HepG2 (cell line): ENCODE measurements around the gene ACP2. TPM values are rescaled to one million over a fixed set of nuclear protein-coding genes. Genes with fewer than 3 reads are reported as not detected.
A peak's percentile ranks its signal among the peaks of the same experiment; 100 is the strongest.

Experiments
- ARNT2 ChIP-seq: sonication (generic); formaldehyde crosslinking; IDR thresholded peaks from 2 replicates; pipeline ENCODE4 v1.8.0; 2022; ENCODE audit warnings: mild to moderate bottlenecking, low read depth, missing genetic modification reagents, moderate library complexity
- CSRNP2 ChIP-seq: sonication (generic); formaldehyde crosslinking; conservative IDR thresholded peaks from 2 replicates; pipeline ENCODE4 v1.8.0; 2022; ENCODE audit warnings: low read depth, missing genetic modification reagents
- DNMT1 ChIP-seq: sonication (generic); formaldehyde crosslinking; IDR thresholded peaks from 2 replicates; pipeline ENCODE4 v1.5.1; 2020; ENCODE audit warnings: mild to moderate bottlenecking, missing genetic modification reagents
- PRDM10 ChIP-seq: sonication (generic); formaldehyde crosslinking; IDR thresholded peaks from 2 replicates; pipeline ENCODE4 v1.4.0; 2020; ENCODE audit warnings: low read depth, missing genetic modification reagents
- SNAI1 ChIP-seq: sonication (generic); formaldehyde crosslinking; IDR thresholded peaks from 2 replicates; pipeline ENCODE4 v1.5.0; 2020; ENCODE audit warnings: mild to moderate bottlenecking, missing genetic modification reagents, borderline replicate concordance
- SP5 ChIP-seq: IDR thresholded peaks from 2 replicates; pipeline ENCODE4 v1.6.1; 2016; ENCODE audit warnings: low read depth, borderline replicate concordance
- STAG1 ChIP-seq: sonication (generic); formaldehyde crosslinking; IDR thresholded peaks from 2 replicates; pipeline ENCODE4 v1.4.0; 2020; ENCODE audit warnings: missing genetic modification reagents
- TOE1 ChIP-seq: sonication (generic); formaldehyde crosslinking; IDR thresholded peaks from 2 replicates; pipeline ENCODE4 v1.4.0; 2020; ENCODE audit warnings: mild to moderate bottlenecking, missing genetic modification reagents
- ZBTB34 ChIP-seq: sonication (generic); formaldehyde crosslinking; IDR thresholded peaks from 2 replicates; pipeline ENCODE4 v1.8.0; 2022; ENCODE audit warnings: mild to moderate bottlenecking, missing genetic modification reagents
- ZFP37 ChIP-seq: sonication (generic); formaldehyde crosslinking; IDR thresholded peaks from 2 replicates; pipeline ENCODE4 v1.4.0; 2020; ENCODE audit warnings: missing genetic modification reagents, borderline replicate concordance
- ZNF501 ChIP-seq: sonication (generic); formaldehyde crosslinking; IDR thresholded peaks from 2 replicates; pipeline ENCODE4 v1.5.1; 2020; ENCODE audit warnings: mild to moderate bottlenecking, moderate library complexity, missing genetic modification reagents
- ZNF780A ChIP-seq: sonication (generic); formaldehyde crosslinking; IDR thresholded peaks from 2 replicates; pipeline ENCODE4 v1.8.0; 2022; ENCODE audit warnings: mild to moderate bottlenecking, missing genetic modification reagents, moderate library complexity
- ZSCAN25 ChIP-seq: sonication (generic); formaldehyde crosslinking; IDR thresholded peaks from 2 replicates; pipeline ENCODE4 v1.8.0; 2022; ENCODE audit warnings: mild to moderate bottlenecking, missing genetic modification reagents
- polyA plus RNA-seq, 8 experiments: library from polyadenylated mRNA; depleted of rRNA in 3 of 8; stranded (reverse) in 7 of 8; unstranded in 1 of 8; fragments of >200 nt; fragmentation: Illumina TruSeq in 4 of 8; extraction: Trizol in 4 of 8; gene quantifications; 2 replicates each; pipeline versions ENCODE4 v1.2.1 to v1.2.3, GENCODE V29; 2011 to 2016; ENCODE audit warnings: low read depth in 4 of 8, missing spikeins in 1 of 8, mixed read lengths in 1 of 8; ENCODE audit not compliant: insufficient read depth in 1 of 8
- total RNA-seq, 5 experiments: library from RNA; depleted of rRNA; stranded (reverse); fragments of >200 nt; fragmentation: Illumina TruSeq; extraction: Trizol; gene quantifications; 2 replicates each; pipeline ENCODE4 v1.2.3, GENCODE V29; 2016; ENCODE audit warnings: low read depth in 1 of 5
- TF ChIP-seq, protein P1 (sequence below): sonication (generic); formaldehyde crosslinking; IDR thresholded peaks from 2 replicates; pipeline ENCODE4 v1.4.0; 2020; ENCODE audit warnings: low read depth, mild to moderate bottlenecking, missing genetic modification reagents
- TF ChIP-seq, protein P2 (sequence below): sonication (generic); formaldehyde crosslinking; IDR thresholded peaks from 2 replicates; pipeline ENCODE4 v1.4.0; 2020; ENCODE audit warnings: mild to moderate bottlenecking, missing genetic modification reagents

The ACP2 gene
- total and polyA plus RNA-seq, 2 of the 13 experiments (the other 11 are each of a cell fraction or from before 2014, with no cell fraction given), result 17.7 to 20.2 TPM

- TF ChIP-seq PRDM10 (CRISPR knock-in tag), result 0 out of 2 replicates have a peak, but pooled peaks have one; percentile 27
- no peak for TF ChIP-seq CSRNP2
- TF ChIP-seq ARNT2, result peak; percentile 33; the same call in 1 of the 2 replicates
- TF ChIP-seq, protein P1, sequence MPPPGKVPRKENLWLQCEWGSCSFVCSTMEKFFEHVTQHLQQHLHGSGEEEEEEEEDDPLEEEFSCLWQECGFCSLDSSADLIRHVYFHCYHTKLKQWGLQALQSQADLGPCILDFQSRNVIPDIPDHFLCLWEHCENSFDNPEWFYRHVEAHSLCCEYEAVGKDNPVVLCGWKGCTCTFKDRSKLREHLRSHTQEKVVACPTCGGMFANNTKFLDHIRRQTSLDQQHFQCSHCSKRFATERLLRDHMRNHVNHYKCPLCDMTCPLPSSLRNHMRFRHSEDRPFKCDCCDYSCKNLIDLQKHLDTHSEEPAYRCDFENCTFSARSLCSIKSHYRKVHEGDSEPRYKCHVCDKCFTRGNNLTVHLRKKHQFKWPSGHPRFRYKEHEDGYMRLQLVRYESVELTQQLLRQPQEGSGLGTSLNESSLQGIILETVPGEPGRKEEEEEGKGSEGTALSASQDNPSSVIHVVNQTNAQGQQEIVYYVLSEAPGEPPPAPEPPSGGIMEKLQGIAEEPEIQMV, result no peak
- peak; percentile 92 for TF ChIP-seq ZSCAN25 (CRISPR knock-in tag)
- no peak for TF ChIP-seq SNAI1 (CRISPR knock-in tag)
- peak; percentile 87 for TF ChIP-seq STAG1 (CRISPR knock-in tag)
- TF ChIP-seq ZNF501 (CRISPR knock-in tag), result 0 out of 2 replicates have a peak, but pooled peaks have one; percentile 37
- TF ChIP-seq, protein P2, sequence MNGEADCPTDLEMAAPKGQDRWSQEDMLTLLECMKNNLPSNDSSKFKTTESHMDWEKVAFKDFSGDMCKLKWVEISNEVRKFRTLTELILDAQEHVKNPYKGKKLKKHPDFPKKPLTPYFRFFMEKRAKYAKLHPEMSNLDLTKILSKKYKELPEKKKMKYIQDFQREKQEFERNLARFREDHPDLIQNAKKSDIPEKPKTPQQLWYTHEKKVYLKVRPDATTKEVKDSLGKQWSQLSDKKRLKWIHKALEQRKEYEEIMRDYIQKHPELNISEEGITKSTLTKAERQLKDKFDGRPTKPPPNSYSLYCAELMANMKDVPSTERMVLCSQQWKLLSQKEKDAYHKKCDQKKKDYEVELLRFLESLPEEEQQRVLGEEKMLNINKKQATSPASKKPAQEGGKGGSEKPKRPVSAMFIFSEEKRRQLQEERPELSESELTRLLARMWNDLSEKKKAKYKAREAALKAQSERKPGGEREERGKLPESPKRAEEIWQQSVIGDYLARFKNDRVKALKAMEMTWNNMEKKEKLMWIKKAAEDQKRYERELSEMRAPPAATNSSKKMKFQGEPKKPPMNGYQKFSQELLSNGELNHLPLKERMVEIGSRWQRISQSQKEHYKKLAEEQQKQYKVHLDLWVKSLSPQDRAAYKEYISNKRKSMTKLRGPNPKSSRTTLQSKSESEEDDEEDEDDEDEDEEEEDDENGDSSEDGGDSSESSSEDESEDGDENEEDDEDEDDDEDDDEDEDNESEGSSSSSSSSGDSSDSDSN (CRISPR knock-in tag), result peak; percentile 32; the same call in 1 of the 2 replicates
- TF ChIP-seq DNMT1, result no peak
- TF ChIP-seq TOE1 (CRISPR knock-in tag), result no peak
- no peak for TF ChIP-seq ZBTB34 (CRISPR knock-in tag)
- TF ChIP-seq SP5, result no peak
- TF ChIP-seq ZFP37 (CRISPR knock-in tag), result 0 out of 2 replicates have a peak, but pooled peaks have one; percentile 45
- no peak for TF ChIP-seq ZNF780A (CRISPR knock-in tag)
Observed at GRCh38 chr11:47259232-47259977, 10.8 kb upstream of the ACP2 start (continued).
